GM13976 (cell line): ENCODE results near the gene SAMSN1.

Source experiments
- DNase-seq: peaks from one replicate; pipeline ENCODE4 v3.0.0; 2012; ENCODE audit warnings: low spot score
- CTCF ChIP-seq: IDR thresholded peaks from 2 replicates; pipeline ENCODE4 v1.5.1; 2012; ENCODE audit warnings: borderline replicate concordance, mild to moderate bottlenecking; ENCODE audit not compliant: insufficient read depth; ENCODE audit errors: extremely low read depth, missing control alignments, control extremely low read depth
- in situ Hi-C: fragments of 300-500 bp; cut with MboI; formaldehyde crosslinking; loops from one replicate; pipeline ENCODE4 v1.12.0; 2022; ENCODE audit warnings: low sequenced_read_pairs, mixed read lengths, inconsistent platforms; ENCODE audit not compliant: unreplicated experiment

SAMSN1 gene

GRCh38 chr21:14582934-14583628, 37.0 kb upstream of the SAMSN1 start:
- in situ Hi-C loops: no loop called here
- TF ChIP-seq CTCF: no peak
- DNase-seq: no peak

- TF ChIP-seq CTCF: no peak
- DNase-seq: no peak
Observed at GRCh38 chr21:14581902-14582457, 35.9 kb upstream of the SAMSN1 start.

GRCh38 chr21:14573244-14573643, 27.1 kb upstream of the SAMSN1 start:
- no peak for TF ChIP-seq CTCF
- DNase-seq: no peak
- in situ Hi-C loops: no loop called here

More at GRCh38 chr21:14581902-14582457, 35.9 kb upstream of the SAMSN1 start:
- in situ Hi-C loops: no loop called here

GRCh38 chr21:14572204-14572780, 26.2 kb upstream of the SAMSN1 start:
- DNase-seq: peak; percentile 21
- no peak for TF ChIP-seq CTCF
- in situ Hi-C loops: no loop called here

DNA sequence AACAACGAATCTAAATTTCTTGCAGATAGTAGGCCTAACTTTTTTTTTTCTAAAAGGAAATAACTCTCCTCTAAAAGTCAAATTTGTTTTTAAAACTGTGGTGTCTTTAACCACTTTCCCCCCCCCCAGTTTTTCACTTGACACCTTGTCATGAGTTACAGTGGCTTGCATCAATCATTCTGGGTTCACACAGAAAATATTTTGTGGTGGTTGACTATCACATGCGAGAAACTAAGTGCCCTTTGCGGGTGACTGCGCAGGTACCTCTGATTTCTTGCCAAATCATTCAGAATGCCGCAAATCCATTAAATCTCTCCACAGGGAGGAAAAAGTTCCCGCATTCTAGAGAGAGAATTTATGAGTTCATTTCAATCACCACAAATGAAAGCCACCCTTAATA, 23.8 kb upstream of the SAMSN1 start:
- TF ChIP-seq CTCF: no peak
- in situ Hi-C loops: no loop called here

DNA sequence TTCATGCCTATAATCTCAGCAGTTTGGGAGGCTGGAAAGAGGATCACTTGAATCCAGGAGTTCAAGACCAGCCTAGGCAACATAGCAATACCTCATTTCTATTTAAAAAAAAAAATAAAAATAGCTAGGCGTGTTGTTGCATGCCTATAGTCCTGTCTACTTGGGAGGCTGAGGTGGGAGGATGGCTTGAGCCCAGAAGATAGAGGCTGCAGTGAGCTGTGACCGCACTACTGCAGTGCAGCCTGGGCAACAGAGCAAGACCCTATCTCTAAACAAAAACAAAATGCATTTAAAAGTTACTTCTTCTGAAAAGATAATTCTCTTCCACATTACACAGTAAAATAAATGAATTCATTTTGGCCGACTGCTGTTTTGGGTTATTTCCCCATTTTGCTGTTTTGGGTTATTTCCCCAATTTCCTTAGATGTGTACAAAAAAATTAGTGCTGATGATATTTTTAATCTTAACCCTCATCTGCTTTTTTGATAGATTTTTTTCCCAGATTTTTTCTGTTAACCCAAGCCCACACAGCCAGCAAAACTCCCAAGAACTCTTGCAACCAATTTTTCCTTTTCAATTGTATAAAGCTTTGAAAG, 23.0 kb upstream of the SAMSN1 start:
- in situ Hi-C loops: no loop called here
- DNase-seq: no peak
- TF ChIP-seq CTCF: no peak

More for the DNA sequence above, 23.8 kb upstream of the SAMSN1 start:
- DNase-seq: no peak
